Measurements from ENCODE around the gene TNS3.

GRCh38 chr7:47357361-47357760, 224.6 kb downstream of the TNS3 start:
- TF ChIP-seq, protein P1, sequence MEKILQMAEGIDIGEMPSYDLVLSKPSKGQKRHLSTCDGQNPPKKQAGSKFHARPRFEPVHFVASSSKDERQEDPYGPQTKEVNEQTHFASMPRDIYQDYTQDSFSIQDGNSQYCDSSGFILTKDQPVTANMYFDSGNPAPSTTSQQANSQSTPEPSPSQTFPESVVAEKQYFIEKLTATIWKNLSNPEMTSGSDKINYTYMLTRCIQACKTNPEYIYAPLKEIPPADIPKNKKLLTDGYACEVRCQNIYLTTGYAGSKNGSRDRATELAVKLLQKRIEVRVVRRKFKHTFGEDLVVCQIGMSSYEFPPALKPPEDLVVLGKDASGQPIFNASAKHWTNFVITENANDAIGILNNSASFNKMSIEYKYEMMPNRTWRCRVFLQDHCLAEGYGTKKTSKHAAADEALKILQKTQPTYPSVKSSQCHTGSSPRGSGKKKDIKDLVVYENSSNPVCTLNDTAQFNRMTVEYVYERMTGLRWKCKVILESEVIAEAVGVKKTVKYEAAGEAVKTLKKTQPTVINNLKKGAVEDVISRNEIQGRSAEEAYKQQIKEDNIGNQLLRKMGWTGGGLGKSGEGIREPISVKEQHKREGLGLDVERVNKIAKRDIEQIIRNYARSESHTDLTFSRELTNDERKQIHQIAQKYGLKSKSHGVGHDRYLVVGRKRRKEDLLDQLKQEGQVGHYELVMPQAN (IDR thresholded peaks at IDR 0.05; ENCODE audit: borderline replicate concordance): no peak
- TF ChIP-seq COPS2 (conservative IDR thresholded peaks at IDR 0.05): no peak
- no peak for TF ChIP-seq TAF1 (IDR thresholded peaks at IDR 0.05; ENCODE audit: control insufficient read depth, extremely low read depth, insufficient read depth, low read length, severe bottlenecking)
- no peak for TF ChIP-seq TEAD4 (IDR thresholded peaks at IDR 0.05; ENCODE audit: low read length)
- TF ChIP-seq TEAD4 (CRISPR knock-in tag; IDR thresholded peaks at IDR 0.05; ENCODE audit: borderline replicate concordance): no peak
